Activated T-helper 17 cell treated with anti-CD3 and anti-CD28 coated beads, Interleukin-2, amount 50 U/mL, for 72 hours (primary cell): ENCODE results near the gene KIAA0513. TPM values are rescaled to one million over a fixed set of nuclear protein-coding genes. Genes with fewer than 3 reads are reported as not detected.
A peak's percentile ranks its signal among the peaks of the same experiment; 100 is the strongest.

ENCODE experiments used
- ATAC-seq: fragments of 150-1000 bp; cut with Tn5 transposase; replicated peaks from 2 replicates; pipeline ENCODE4 v1.10.0; 2021; ENCODE audit warnings: mild to moderate bottlenecking, moderate library complexity
- H3K27ac Mint-ChIP-seq: one replicate; pipeline ENCODE4 v1.8.0; 2022; ENCODE audit warnings: mixed read lengths
- H3K27me3 Mint-ChIP-seq: one replicate; pipeline ENCODE4 v1.8.0; 2022; ENCODE audit warnings: mixed read lengths
- H3K36me3 Mint-ChIP-seq: one replicate; pipeline ENCODE4 v1.8.0; 2022; ENCODE audit warnings: low read depth, mild to moderate bottlenecking, mixed read lengths
- H3K4me1 Mint-ChIP-seq: one replicate; pipeline ENCODE4 v1.8.0; 2022; ENCODE audit warnings: mixed read lengths
- H3K4me3 Mint-ChIP-seq: one replicate; pipeline ENCODE4 v1.8.0; 2022; ENCODE audit warnings: mild to moderate bottlenecking, mixed read lengths
- H3K9me3 Mint-ChIP-seq: one replicate; pipeline ENCODE4 v1.8.0; 2022; ENCODE audit warnings: mixed read lengths
- total RNA-seq, 2 donors: library from RNA; stranded (reverse); gene quantifications; one replicate each; pipeline ENCODE4 v1.2.3, GENCODE V29; 2022

KIAA0513 gene
- total RNA-seq, 2 donors from 2014 or later, result 3.9 to 9.6 TPM

- Mint-ChIP-seq H3K9me3 (no peaks in the 10 kb centered on the region), H3K36me3 (peaks cover 47% of the 10 kb centered on the region), H3K27me3 (no peaks in the 10 kb centered on the region), H3K27ac (no peak overlapping the region), H3K4me1 (peaks cover 23% of the 10 kb centered on the region), H3K4me3 (no peak overlapping the region)
- no peak for ATAC-seq
Observed at GRCh38 chr16:84999200-84999599, 28.4 kb upstream of the KIAA0513 start.

- Mint-ChIP-seq H3K36me3 (peaks cover 45% of the 10 kb centered on the region), H3K4me3 (no peak overlapping the region), H3K27ac (no peak overlapping the region), H3K4me1 (peaks cover 31% of the 10 kb centered on the region), H3K27me3 (no peaks in the 10 kb centered on the region), H3K9me3 (no peaks in the 10 kb centered on the region)
- ATAC-seq, result no peak
Observed at GRCh38 chr16:84999857-85000480, 27.6 kb upstream of the KIAA0513 start.

GRCh38 chr16:85002099-85002541 lies 25.5 kb upstream of the KIAA0513 start:
- Mint-ChIP-seq H3K4me3 (no peak overlapping the region), H3K36me3 (peaks cover 33% of the 10 kb centered on the region), H3K27me3 (no peaks in the 10 kb centered on the region), H3K27ac (peak overlapping the region; percentile 51), H3K4me1 (peaks cover 25% of the 10 kb centered on the region), H3K9me3 (no peaks in the 10 kb centered on the region)
- ATAC-seq, result no peak

- H3K4me1 Mint-ChIP-seq, result peaks cover 25% of the 10 kb centered on the region
- H3K27ac Mint-ChIP-seq, result peak overlapping the region; percentile 51
- no peak overlapping the region for H3K4me3 Mint-ChIP-seq
- H3K9me3 Mint-ChIP-seq, result no peaks in the 10 kb centered on the region
- no peak for ATAC-seq
- H3K27me3 Mint-ChIP-seq, result no peaks in the 10 kb centered on the region
- peaks cover 38% of the 10 kb centered on the region for H3K36me3 Mint-ChIP-seq
Observed at GRCh38 chr16:85002608-85003007, 25.0 kb upstream of the KIAA0513 start.

GRCh38 chr16:85003076-85003475 lies 24.5 kb upstream of the KIAA0513 start:
- Mint-ChIP-seq H3K36me3 (peaks cover 38% of the 10 kb centered on the region), H3K27ac (peak overlapping the region; percentile 51), H3K9me3 (no peaks in the 10 kb centered on the region), H3K4me1 (peaks cover 25% of the 10 kb centered on the region), H3K4me3 (no peak overlapping the region), H3K27me3 (no peaks in the 10 kb centered on the region)
- ATAC-seq, result no peak

GRCh38 chr16:85003725-85004586 lies 23.6 kb upstream of the KIAA0513 start:
- Mint-ChIP-seq H3K4me3 (no peak overlapping the region), H3K27me3 (no peaks in the 10 kb centered on the region), H3K9me3 (no peaks in the 10 kb centered on the region), H3K27ac (peak overlapping the region; percentile 16), H3K36me3 (peaks cover 36% of the 10 kb centered on the region), H3K4me1 (peaks cover 25% of the 10 kb centered on the region)
- no peak for ATAC-seq

- Mint-ChIP-seq H3K4me3 (no peak overlapping the region), H3K27ac (peak overlapping the region; percentile 16), H3K9me3 (no peaks in the 10 kb centered on the region), H3K4me1 (peaks cover 25% of the 10 kb centered on the region), H3K36me3 (peaks cover 28% of the 10 kb centered on the region), H3K27me3 (no peaks in the 10 kb centered on the region)
- ATAC-seq, result no peak
Observed at GRCh38 chr16:85004587-85005205, 22.9 kb upstream of the KIAA0513 start.

GRCh38 chr16:85005285-85006069 lies 22.1 kb upstream of the KIAA0513 start:
- Mint-ChIP-seq H3K27me3 (no peaks in the 10 kb centered on the region), H3K9me3 (no peaks in the 10 kb centered on the region), H3K4me3 (no peak overlapping the region), H3K36me3 (peaks cover 25% of the 10 kb centered on the region), H3K27ac (no peak overlapping the region), H3K4me1 (peaks cover 28% of the 10 kb centered on the region)
- ATAC-seq, result no peak

GRCh38 chr16:85006639-85007038 lies 21.0 kb upstream of the KIAA0513 start:
- no peak overlapping the region for H3K27ac Mint-ChIP-seq
- H3K27me3 Mint-ChIP-seq, result no peaks in the 10 kb centered on the region
- H3K9me3 Mint-ChIP-seq, result no peaks in the 10 kb centered on the region
- ATAC-seq, result no peak
- H3K36me3 Mint-ChIP-seq, result peaks cover 27% of the 10 kb centered on the region
- no peak overlapping the region for H3K4me3 Mint-ChIP-seq
- peaks cover 33% of the 10 kb centered on the region for H3K4me1 Mint-ChIP-seq

GRCh38 chr16:85007496-85008214 lies 19.9 kb upstream of the KIAA0513 start:
- Mint-ChIP-seq H3K27me3 (no peaks in the 10 kb centered on the region), H3K9me3 (no peaks in the 10 kb centered on the region), H3K27ac (no peak overlapping the region), H3K4me1 (peaks cover 30% of the 10 kb centered on the region), H3K36me3 (peaks cover 21% of the 10 kb centered on the region), H3K4me3 (no peak overlapping the region)
- ATAC-seq, result no peak

GRCh38 chr16:85008271-85008670 lies 19.3 kb upstream of the KIAA0513 start:
- Mint-ChIP-seq H3K36me3 (peaks cover 21% of the 10 kb centered on the region), H3K4me1 (peaks cover 27% of the 10 kb centered on the region), H3K9me3 (no peaks in the 10 kb centered on the region), H3K4me3 (no peak overlapping the region), H3K27ac (no peak overlapping the region), H3K27me3 (no peaks in the 10 kb centered on the region)
- ATAC-seq, result no peak

GRCh38 chr16:85010446-85010930 lies 17.1 kb upstream of the KIAA0513 start:
- Mint-ChIP-seq H3K36me3 (peaks cover 15% of the 10 kb centered on the region), H3K9me3 (no peaks in the 10 kb centered on the region), H3K4me1 (peaks cover 14% of the 10 kb centered on the region), H3K27ac (peak overlapping the region; percentile 99), H3K27me3 (no peaks in the 10 kb centered on the region), H3K4me3 (peak overlapping the region; percentile 100)
- ATAC-seq, result no peak

- H3K4me3 Mint-ChIP-seq, result peak within 1 kb of the TSS; percentile 100
- H3K27me3 Mint-ChIP-seq, result no peaks in the 10 kb centered on the region
- peaks cover 10% of the 10 kb centered on the region for H3K4me1 Mint-ChIP-seq
- ATAC-seq, result peak; percentile 98
- peak within 1 kb of the TSS; percentile 99 for H3K27ac Mint-ChIP-seq
- no peaks in the 10 kb centered on the region for H3K9me3 Mint-ChIP-seq
- H3K36me3 Mint-ChIP-seq, result peaks cover 15% of the 10 kb centered on the region
Observed at GRCh38 chr16:85010931-85011845, 16.4 kb upstream of the KIAA0513 start, which contains the start of gene ZDHHC7. TSS of gene ZDHHC7 (minus strand) at chr16:85011535. CDS start at chr16:84990618, 20,917 bp downstream.
